ENCODE data around the gene EHHADH.
"Not testable (repeated sequence)": the region's sequence is repeated elsewhere in the genome, so short reads cannot be mapped to it uniquely, and the experiment has no call there.

Gene EHHADH

GRCh38 chr3:185253645-185254410 lies at the start of gene EHHADH:
EHHADH (minus strand) TSS chr3:185254049; CDS start chr3:185254022, 27 bp downstream.
- H3K9me3 Mint-ChIP-seq: peaks cover 20% of the 10 kb centered on the region
- H3K36me3 Mint-ChIP-seq (ENCODE audit: low read depth): peaks cover 4% of the 10 kb centered on the region
- no peak within 1 kb of the TSS for H3K27ac Mint-ChIP-seq
- TF ChIP-seq, protein P1, sequence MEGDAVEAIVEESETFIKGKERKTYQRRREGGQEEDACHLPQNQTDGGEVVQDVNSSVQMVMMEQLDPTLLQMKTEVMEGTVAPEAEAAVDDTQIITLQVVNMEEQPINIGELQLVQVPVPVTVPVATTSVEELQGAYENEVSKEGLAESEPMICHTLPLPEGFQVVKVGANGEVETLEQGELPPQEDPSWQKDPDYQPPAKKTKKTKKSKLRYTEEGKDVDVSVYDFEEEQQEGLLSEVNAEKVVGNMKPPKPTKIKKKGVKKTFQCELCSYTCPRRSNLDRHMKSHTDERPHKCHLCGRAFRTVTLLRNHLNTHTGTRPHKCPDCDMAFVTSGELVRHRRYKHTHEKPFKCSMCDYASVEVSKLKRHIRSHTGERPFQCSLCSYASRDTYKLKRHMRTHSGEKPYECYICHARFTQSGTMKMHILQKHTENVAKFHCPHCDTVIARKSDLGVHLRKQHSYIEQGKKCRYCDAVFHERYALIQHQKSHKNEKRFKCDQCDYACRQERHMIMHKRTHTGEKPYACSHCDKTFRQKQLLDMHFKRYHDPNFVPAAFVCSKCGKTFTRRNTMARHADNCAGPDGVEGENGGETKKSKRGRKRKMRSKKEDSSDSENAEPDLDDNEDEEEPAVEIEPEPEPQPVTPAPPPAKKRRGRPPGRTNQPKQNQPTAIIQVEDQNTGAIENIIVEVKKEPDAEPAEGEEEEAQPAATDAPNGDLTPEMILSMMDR (IDR thresholded peaks at IDR 0.05; ENCODE audit: unreplicated experiment in 3 of 3): no peak
- no peaks in the 10 kb centered on the region for H3K4me1 Mint-ChIP-seq
- H3K27me3 Mint-ChIP-seq (ENCODE audit: low read depth): no peaks in the 10 kb centered on the region
- no peak within 1 kb of the TSS for H3K4me3 Mint-ChIP-seq

GRCh38 chr3:185299918-185300426 lies 46.1 kb upstream of the EHHADH start:
- H3K4me3 Mint-ChIP-seq; H3K27me3 Mint-ChIP-seq (ENCODE audit: low read depth); H3K4me1 Mint-ChIP-seq; H3K27ac Mint-ChIP-seq: not testable (repeated sequence)
- peaks cover 13% of the 10 kb centered on the region for H3K9me3 Mint-ChIP-seq
- peaks cover 44% of the 10 kb centered on the region for H3K36me3 Mint-ChIP-seq (ENCODE audit: low read depth)

DNA sequence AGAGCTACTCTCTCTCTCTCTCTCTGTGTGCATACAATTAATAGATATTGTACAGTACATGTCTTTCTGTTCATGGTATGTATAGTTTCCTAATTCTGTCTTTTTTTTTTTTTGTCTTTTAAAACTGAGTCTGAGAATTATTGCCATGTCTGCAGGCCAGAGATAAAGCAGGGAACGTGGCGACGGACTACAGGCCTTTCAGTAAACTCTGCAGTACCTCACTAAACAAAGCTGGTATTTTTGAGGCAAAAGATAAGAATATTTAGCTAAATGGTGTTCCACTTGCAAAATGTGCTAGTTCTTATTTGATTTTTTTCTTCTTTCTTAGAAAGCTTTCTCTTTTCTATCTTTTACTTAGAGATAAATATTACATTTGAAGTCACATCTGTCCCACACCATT lies 44.0 kb upstream of the EHHADH start:
- TF ChIP-seq, protein P1 (IDR thresholded peaks at IDR 0.05; ENCODE audit: unreplicated experiment in 3 of 3): no peak
- peaks cover 3% of the 10 kb centered on the region for H3K9me3 Mint-ChIP-seq
- no peak overlapping the region for H3K27ac Mint-ChIP-seq
- H3K36me3 Mint-ChIP-seq (ENCODE audit: low read depth): peaks cover 29% of the 10 kb centered on the region
- H3K27me3 Mint-ChIP-seq (ENCODE audit: low read depth): no peaks in the 10 kb centered on the region
- H3K4me1 Mint-ChIP-seq: no peaks in the 10 kb centered on the region
- no peak overlapping the region for H3K4me3 Mint-ChIP-seq

DNA sequence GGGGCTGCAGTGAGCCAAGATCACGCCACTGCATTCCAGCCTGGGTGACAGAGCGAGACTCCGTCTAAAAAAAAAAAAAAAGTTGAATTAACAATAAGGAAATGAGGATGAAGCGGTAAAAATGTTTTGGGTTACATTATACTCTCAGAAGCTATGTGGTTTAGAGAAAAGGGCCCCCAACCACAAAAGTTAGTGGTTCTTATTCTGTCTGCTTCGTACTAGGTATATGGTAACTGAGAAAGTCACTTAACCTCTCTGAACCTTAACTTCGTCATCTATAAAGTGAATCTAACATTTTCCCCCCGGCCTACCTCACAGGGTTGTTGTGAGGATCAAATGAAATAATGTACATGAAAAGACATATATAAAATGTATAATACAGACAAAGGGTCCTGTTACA lies 38.4 kb upstream of the EHHADH start:
- Mint-ChIP-seq H3K4me1 (no peaks in the 10 kb centered on the region), H3K27ac (no peak overlapping the region), H3K27me3 (ENCODE audit: low read depth) (no peaks in the 10 kb centered on the region), H3K4me3 (no peak overlapping the region), H3K36me3 (ENCODE audit: low read depth) (peaks cover 26% of the 10 kb centered on the region), H3K9me3 (no peaks in the 10 kb centered on the region)
- TF ChIP-seq, protein P1 (IDR thresholded peaks at IDR 0.05; ENCODE audit: unreplicated experiment in 3 of 3): no peak

- Mint-ChIP-seq H3K36me3 (ENCODE audit: low read depth) (peaks cover 36% of the 10 kb centered on the region), H3K4me1 (no peaks in the 10 kb centered on the region), H3K9me3 (no peaks in the 10 kb centered on the region), H3K27me3 (ENCODE audit: low read depth) (no peaks in the 10 kb centered on the region), H3K4me3 (no peak overlapping the region), H3K27ac (no peak overlapping the region)
- TF ChIP-seq, protein P1 (IDR thresholded peaks at IDR 0.05; ENCODE audit: unreplicated experiment in 3 of 3): no peak
Measured at GRCh38 chr3:185290266-185290665, 36.4 kb upstream of the EHHADH start.

GRCh38 chr3:185283374-185283935 lies 29.6 kb upstream of the EHHADH start:
- Mint-ChIP-seq H3K27me3 (ENCODE audit: low read depth) (peaks cover 21% of the 10 kb centered on the region), H3K4me1 (peaks cover 15% of the 10 kb centered on the region), H3K27ac (peak overlapping the region; percentile 70 to 85 (median 81)), H3K4me3 (peak overlapping the region; percentile 98 to 99 (median 99)), H3K9me3 (peaks cover 9% of the 10 kb centered on the region), H3K36me3 (ENCODE audit: low read depth) (peaks cover 37% of the 10 kb centered on the region)
- TF ChIP-seq, protein P1 (IDR thresholded peaks at IDR 0.05; ENCODE audit: unreplicated experiment in 3 of 3): no peak

All from nephron (organoid).